ENCODE measurements around the gene DOC2B.
"Not testable (repeated sequence)": the region's sequence is repeated elsewhere in the genome, so short reads cannot be mapped to it uniquely, and the experiment has no call there.

Gene DOC2B

DNA sequence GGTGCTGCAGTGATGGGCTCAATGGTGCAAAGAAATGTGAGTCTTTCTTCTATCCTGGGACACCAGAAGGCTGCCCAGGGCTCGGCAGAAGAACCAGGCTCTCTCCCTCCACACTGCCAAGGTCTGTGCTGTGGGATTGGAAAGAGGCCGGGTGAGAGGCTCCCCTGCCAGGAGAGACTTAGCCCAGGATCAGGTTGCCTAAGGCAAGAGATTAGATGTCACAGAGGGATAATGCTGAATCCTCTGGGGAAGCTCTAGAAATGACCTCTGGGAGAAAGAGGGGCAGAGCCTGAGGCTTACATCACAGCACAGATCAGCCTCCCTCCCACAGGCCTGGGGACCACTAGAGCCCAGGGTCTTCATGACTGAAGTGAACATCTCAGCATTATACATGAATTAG is 5.7 kb upstream of the DOC2B start:
- DNase-seq: no peak

- no peak for DNase-seq
Measured at GRCh38 chr17:185445-186138, 4.1 kb upstream of the DOC2B start.

GRCh38 chr17:183021-183420 is 1.6 kb upstream of the DOC2B start:
- peak; percentile 18 for DNase-seq

DNA sequence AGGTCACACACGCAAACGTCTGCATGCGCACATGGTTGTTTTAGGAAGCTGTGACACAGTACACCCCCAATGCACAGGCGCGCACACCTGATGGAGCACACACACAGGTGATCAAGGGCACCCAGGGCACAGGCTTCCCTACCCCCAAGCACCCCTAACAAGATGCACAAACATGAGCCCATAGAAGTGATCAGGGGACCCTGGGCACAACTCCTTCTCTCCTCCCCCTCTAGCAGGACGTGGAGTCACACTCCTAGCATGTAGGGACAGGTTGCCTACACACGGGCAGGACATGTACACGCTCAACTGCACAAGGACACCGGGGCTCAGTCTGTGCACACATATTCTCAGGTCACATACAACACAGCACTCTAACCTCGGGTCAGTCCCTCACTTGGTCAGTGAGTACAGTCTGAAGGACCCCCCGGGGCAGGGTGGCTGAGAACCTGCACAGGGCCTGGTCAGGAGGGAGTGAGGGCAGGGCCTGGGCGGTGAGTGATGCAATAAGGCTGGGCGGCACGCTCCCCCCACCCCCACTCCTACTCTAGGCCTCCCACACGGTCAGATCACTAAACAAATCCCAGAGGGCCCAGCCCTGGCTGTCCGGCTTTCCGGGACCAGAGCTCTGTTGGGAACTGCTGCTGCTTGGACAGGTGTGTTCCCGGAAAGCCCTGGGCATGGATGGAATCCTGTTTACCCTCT is 751 bp upstream of the DOC2B start:
- DNase-seq: no peak

DNA sequence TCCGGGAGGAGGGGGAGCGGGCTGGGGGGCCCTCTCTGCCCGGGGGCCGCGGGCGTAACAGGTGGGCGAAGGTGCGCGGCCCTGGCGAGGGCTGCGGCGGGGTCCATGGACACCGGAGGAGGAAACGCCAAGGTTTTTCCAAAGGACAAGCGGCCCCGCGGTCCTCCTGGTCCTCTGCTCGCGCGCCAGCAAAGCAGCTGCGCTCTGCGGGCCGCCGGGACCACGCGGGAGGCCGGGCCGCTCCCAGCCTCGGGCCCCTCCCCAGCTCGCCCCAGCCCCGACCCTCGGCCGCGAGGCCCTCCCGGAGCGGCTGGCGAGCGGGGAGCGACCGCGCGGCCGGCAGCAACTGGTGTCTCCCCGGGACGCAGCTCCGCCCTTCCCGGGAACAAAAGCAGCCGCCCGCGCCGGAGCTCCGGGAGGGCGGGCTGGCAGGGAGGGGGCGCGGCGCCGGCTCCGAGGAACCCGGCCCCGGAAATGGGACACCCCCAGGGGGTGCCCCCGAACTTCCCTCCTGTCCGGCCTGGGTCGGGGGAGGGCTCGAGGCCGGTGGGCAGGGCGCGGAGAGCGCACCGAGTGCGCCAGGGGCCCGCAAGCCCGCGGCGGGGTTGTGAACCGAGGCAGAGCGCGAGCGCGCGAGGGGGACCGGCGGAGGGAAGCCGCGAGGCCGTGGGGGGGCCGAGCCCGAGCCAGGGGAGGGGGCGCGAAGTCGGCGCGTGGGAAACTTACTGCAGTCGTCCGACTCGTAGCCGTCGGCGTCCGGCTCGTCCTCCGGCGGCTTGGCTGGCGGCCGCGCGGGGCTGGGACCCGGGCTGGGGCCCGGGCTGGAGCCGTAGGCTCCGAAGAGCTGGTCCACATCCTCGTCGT is 837 bp downstream of the DOC2B start:
- no peak for DNase-seq

DNA sequence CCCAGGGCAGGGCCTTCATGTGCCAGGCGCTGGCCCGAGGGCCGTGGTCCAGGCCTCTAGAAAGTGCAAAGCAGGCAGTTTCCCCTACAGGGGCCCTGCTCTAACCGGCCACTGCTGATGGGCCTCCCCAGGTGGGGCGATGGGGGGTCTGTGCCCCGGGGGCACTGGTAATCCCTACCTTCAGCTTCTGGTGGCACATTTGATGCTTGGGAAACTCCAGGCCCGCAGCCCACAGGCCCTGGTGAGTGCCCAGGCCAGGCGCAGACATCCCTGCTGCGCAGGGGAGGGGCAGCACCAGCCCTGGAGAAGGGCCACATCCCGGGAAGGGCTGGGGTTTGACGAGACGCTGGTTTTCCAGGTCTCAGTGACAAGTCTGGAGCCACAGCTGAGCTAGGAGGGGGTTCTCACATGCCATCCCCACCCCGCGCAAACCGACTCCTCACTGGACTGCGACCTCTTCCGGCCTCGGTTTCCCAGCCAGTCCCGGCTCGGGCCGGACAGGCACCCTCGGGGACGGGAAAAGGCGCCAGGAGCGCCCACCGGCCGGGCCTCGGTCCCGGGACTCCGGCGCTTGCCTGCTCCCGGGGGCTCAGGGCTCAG is 1.6 kb downstream of the DOC2B start:
- DNase-seq: no peak

- no peak for DNase-seq
Measured at GRCh38 chr17:179066-179432, 2.4 kb downstream of the DOC2B start.

- DNase-seq: no peak
Measured at GRCh38 chr17:178292-179065, 3.0 kb downstream of the DOC2B start.

DNA sequence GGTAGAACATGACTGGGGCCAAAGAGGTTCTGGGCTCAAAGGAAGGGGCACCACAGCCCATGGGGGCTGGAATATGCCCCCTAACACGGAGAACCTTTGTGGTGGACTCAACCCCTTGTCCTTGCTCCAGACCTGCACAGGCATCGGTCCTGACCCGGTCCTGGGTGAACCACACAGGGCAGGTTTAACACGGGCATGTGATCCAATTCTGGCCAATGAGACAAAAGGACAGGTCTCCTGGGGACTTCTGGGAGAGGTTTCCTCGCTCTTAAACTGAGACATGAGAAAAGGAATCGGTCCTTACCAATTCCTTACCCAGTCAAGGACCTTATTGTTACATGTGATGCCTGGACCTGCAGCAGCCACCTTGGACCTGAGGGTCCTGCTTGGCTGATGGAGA is 3.7 kb downstream of the DOC2B start:
- DNase-seq: no peak

- DNase-seq: no peak
Measured at GRCh38 chr17:177155-177554, 4.3 kb downstream of the DOC2B start.

DNA sequence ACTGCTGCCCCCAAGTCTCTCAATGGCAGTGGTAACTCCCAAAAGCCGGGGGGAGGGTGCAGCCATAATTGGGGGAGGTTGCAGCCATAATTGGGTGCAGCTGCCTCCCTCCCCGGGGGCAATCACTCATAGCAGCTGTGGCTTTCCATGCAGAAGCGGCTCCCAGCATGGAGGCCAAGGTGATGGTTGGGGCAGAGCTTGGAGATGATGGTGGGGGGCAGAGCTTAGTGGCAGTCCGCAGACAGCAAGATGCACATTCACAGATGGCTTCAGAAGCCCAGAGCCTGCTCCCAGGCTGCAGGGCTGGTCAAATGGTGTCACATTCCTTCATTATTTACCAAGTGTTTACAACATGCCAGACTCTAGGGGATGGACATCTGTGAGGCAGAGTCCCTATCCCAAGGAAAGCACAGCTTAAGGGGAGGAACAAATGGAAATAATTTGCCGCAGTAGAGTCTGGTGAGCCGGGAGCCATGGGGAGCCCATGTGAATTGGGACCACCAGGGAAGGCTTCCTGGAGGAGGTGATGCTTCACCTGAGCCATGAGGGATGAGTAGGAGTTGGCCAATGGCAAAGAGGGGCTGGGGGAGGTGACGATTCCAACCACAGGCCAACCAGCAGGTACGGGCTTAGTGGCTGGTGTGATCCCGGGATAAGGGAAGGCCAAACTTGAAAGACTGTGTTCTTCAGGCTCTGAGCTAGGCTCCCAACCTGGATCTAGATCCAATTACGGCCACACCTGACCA is 8.1 kb downstream of the DOC2B start:
- DNase-seq: peak; percentile 55

DNA sequence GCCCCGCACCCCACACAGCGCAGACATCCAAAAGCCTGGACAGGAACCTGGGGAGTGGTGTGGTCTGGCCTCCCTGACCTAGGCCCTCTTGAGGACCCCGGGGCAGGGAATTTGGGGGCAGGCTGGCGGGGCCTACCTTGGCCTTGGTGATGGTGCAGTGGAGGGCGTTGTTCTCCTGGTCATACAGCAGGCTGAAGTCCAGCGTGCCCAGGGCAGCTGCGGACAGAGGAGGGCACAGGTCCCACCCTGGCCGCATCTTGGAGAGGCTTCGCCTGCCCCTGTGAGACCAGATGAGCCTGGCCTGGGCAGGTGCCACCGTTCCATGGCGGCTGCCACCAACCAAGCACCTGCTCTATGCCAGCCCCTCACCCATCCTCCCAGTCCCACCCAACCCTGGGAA is 9.0 kb downstream of the DOC2B start:
- DNase-seq: no peak

DNA sequence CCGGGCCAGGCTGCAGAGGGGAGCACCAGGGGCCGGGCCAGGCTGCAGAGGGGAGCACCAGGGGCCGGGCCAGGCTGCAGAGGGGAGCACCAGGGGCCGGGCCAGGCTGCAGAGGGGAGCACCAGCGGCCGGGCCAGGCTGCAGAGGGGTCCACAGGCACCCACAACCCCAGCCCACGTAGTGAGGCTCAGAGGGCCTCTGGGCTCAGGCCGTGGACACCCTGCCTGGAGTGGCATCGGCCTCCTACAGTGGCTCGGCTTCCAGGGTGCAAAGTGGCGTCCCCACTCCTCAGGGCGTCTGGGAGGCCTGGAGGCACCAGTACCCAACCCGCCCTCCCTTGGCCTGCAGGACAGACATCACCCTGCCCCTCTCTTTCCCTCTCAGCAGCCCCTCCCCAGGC is 9.6 kb downstream of the DOC2B start:
- DNase-seq: no peak

DNA sequence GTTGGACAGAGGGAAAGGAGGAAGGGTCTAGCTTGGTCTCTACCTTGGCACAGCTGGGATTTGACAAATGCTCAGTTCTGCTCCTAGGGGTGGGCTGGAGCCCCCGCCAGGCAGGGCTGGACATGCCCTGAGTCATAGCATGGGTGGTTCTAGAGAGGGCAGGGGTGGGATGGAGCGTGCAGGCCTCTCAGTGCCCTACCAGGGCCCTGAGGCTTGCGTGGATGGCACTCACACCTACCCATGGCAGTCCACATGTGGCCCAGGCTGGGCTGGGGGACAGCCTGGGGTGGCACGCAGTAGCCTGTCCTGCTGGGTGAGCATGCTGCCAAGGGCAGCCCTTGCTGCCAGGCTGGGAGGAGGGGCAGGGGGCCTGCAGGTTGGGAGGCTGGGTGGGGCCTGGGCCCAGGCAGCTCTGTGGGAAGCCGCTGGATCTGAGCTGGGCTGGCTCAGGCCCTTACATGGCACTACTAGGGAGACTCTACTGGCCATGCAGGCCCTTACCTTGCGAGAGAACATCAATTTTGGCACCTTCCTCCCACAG is 11.2 kb downstream of the DOC2B start:
- DNase-seq: no peak

GRCh38 chr17:168614-169013 is 12.8 kb downstream of the DOC2B start:
- not testable (repeated sequence) for DNase-seq

GRCh38 chr17:165939-166338 is 15.5 kb downstream of the DOC2B start:
- no peak for DNase-seq

DNA sequence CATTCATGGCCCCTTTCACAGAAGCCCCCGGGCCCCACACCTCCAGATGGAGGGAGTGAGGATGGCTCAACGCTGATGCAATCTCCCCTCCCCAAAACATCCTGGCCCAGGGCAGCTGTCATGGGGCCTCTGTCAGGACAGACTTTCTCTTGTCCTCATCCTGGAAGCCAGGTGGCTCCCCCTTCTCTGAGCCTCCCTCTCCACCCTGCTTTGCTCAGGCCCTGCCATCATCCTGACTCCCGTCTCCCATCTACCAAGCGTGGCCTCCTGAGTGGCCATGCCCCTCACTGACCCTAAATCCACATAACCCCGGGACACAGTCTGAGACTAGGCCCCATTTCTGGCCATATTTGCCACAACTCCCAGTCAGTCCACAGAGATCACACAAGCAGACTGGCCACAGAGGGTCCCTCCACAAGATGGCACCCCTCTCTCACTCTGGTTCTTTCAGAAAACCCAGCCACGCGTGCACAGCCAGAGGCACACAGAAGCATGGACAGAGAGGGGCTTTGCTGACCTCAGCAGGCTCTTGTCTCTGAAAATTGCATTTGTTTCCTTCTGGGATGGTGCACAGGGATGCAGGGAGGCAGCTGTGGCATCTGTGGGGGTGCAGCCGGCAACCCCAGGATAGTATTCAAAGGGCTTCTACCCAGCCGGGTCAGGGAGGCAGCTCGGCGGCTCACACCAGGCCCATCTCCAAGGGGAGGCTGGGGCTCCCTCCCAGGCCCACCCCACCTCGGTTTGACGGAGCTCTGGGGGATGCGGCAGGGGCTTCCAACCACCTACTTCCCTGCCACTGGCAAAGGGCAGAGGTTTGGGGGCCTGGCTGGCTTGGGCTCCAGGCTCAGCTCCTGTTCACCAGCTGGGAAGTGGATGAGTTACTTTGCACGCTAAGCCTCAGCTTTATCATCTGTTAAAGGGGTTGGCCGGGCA is 16.9 kb downstream of the DOC2B start:
- DNase-seq: peak; percentile 18

- DNase-seq: no peak
Measured at GRCh38 chr17:163514-164098, 17.8 kb downstream of the DOC2B start.

- DNase-seq: no peak
Measured at GRCh38 chr17:162689-163088, 18.8 kb downstream of the DOC2B start.

DNA sequence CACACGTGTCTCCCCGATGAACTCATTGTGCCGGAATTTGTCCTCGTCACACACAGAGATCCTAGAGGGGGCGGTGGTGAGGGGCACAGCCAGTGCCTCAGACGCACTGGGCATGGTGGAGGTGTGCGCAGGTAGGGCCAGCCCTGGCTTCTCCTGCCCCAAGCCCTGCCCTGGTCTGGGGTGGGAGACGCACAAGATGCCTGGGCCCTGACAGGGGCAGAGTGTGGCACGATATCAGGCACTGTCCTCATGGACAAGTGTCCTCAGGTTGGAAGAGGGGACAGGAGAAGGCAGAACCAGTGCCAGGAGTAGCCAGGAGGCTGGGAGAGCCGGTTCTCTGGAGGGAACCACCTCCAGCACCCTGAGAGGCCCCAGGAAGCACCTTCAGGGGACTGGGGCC is 20.0 kb downstream of the DOC2B start:
- no peak for DNase-seq
